Activated CD8-positive, alpha-beta memory T cell treated with anti-CD3 and anti-CD28 coated beads for 48 hours (primary cell): Measurements from ENCODE around the gene GTPBP1.

Experiments used
- DNase-seq, 3 experiments: peaks; one replicate each; pipeline ENCODE4 v3.0.0-alpha.2; 2020; ENCODE audit warnings: low read depth in 2 of 3, low spot score in 2 of 3

GTPBP1 gene

GRCh38 chr22:38756711-38757463 lies 51.1 kb downstream of the GTPBP1 start:
- no peak for DNase-seq

GRCh38 chr22:38757464-38757757 lies 51.7 kb downstream of the GTPBP1 start:
- no peak for DNase-seq

GRCh38 chr22:38758276-38758945 lies 52.7 kb downstream of the GTPBP1 start:
- DNase-seq = peak in 2 of 3 experiments; percentile 44 to 55

- no peak for DNase-seq
Measured at GRCh38 chr22:38759005-38759404, 53.3 kb downstream of the GTPBP1 start.

- DNase-seq = no peak
Measured at GRCh38 chr22:38760477-38761201, 54.9 kb downstream of the GTPBP1 start.

- DNase-seq = no peak
Measured at GRCh38 chr22:38761202-38762162, 55.7 kb downstream of the GTPBP1 start.

GRCh38 chr22:38762551-38762983 lies 56.8 kb downstream of the GTPBP1 start:
- DNase-seq = no peak

GRCh38 chr22:38766076-38766777 lies 60.5 kb downstream of the GTPBP1 start:
- DNase-seq = no peak

GRCh38 chr22:38767313-38767712 lies 61.6 kb downstream of the GTPBP1 start:
- DNase-seq = no peak

- DNase-seq = no peak
Measured at GRCh38 chr22:38768036-38768435, 62.3 kb downstream of the GTPBP1 start.

- no peak for DNase-seq
Measured at GRCh38 chr22:38770257-38770949, 64.7 kb downstream of the GTPBP1 start.

GRCh38 chr22:38772623-38772873 lies 66.8 kb downstream of the GTPBP1 start:
- no peak for DNase-seq

- no peak for DNase-seq
Measured at GRCh38 chr22:38773363-38773946, 67.7 kb downstream of the GTPBP1 start.

- no peak for DNase-seq
Measured at GRCh38 chr22:38774496-38775166, 68.9 kb downstream of the GTPBP1 start.

- no peak for DNase-seq
Measured at GRCh38 chr22:38775656-38776055, 69.9 kb downstream of the GTPBP1 start.

- DNase-seq = no peak
Measured at GRCh38 chr22:38776086-38776485, 70.3 kb downstream of the GTPBP1 start.

- DNase-seq = no peak
Measured at GRCh38 chr22:38777087-38777671, 71.4 kb downstream of the GTPBP1 start.

GRCh38 chr22:38781033-38781432 lies 75.3 kb downstream of the GTPBP1 start:
- DNase-seq = no peak
